Fibroblast of lung (primary cell): Measurements from ENCODE around the gene NPEPL1.

Experiments used
- EZH2 ChIP-seq: IDR thresholded peaks from 2 replicates; pipeline ENCODE4 v1.5.1; 2012; ENCODE audit warnings: low read length, control low read depth, mild to moderate bottlenecking; ENCODE audit errors: missing control alignments
- TF ChIP-seq, protein P1 (sequence below), 2 donors: IDR thresholded peaks in 1 of 2; conservative IDR thresholded peaks in 1 of 2; 1 replicate in 1 of 2; 2 replicates in 1 of 2; pipeline ENCODE4 v1.5.1; 2011 to 2012; ENCODE audit warnings: low read length in 2 of 2, control low read depth in 1 of 2, inconsistent platforms in 1 of 2, low read depth in 1 of 2, mild to moderate bottlenecking in 1 of 2

GRCh38 chr20:58691773-58692578 is 624 bp upstream of the NPEPL1 start:
- TF ChIP-seq, protein P1, sequence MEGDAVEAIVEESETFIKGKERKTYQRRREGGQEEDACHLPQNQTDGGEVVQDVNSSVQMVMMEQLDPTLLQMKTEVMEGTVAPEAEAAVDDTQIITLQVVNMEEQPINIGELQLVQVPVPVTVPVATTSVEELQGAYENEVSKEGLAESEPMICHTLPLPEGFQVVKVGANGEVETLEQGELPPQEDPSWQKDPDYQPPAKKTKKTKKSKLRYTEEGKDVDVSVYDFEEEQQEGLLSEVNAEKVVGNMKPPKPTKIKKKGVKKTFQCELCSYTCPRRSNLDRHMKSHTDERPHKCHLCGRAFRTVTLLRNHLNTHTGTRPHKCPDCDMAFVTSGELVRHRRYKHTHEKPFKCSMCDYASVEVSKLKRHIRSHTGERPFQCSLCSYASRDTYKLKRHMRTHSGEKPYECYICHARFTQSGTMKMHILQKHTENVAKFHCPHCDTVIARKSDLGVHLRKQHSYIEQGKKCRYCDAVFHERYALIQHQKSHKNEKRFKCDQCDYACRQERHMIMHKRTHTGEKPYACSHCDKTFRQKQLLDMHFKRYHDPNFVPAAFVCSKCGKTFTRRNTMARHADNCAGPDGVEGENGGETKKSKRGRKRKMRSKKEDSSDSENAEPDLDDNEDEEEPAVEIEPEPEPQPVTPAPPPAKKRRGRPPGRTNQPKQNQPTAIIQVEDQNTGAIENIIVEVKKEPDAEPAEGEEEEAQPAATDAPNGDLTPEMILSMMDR (conservative IDR thresholded peaks at IDR 0.05 in 1 of 2, IDR thresholded peaks at IDR 0.05 in 1 of 2; ENCODE audit: low read depth in 1 of 2, low read length in 2 of 2): no peak
- TF ChIP-seq EZH2: no peak
